ENCODE data around the gene CSNK1A1. TPM values are rescaled to one million over a fixed set of nuclear protein-coding genes. Genes with fewer than 3 reads are reported as not detected.

The CSNK1A1 gene
- total RNA-seq, 2 experiments from 2014 or later: 176 to 187 TPM

GRCh38 chr5:149504677-149505076 is 46.6 kb downstream of the CSNK1A1 start:
- DNase-seq (ENCODE audit: low spot score): no peak
- no peak overlapping the region for H2AFZ ChIP-seq (ENCODE audit: low read length)
- BruUV-seq (replicated peaks): no TSS peak
- no peak overlapping the region for H3K4me3 ChIP-seq (ENCODE audit: low read depth, low read length, poor library complexity, severe bottlenecking)
- H4K20me1 ChIP-seq (ENCODE audit: insufficient read depth, low read length): no peaks in the 10 kb centered on the region
- POLR2A ChIA-PET: interaction anchor here (0.7 to 1.1 kb wide), 2 partner anchors 12 to 14 kb away, joined by 3 to 5 read pairs; no protein-coding TSS in a partner anchor
- H3K36me3 ChIP-seq (ENCODE audit: insufficient read depth, low read length): peaks cover 92% of the 10 kb centered on the region
- H3K4me2 ChIP-seq (ENCODE audit: low read length): no peak overlapping the region
- TF ChIP-seq CTCF (conservative IDR thresholded peaks at IDR 0.05; ENCODE audit: low read length): no peak
- TF ChIP-seq EZH2phosphoT487 (IDR thresholded peaks at IDR 0.05; ENCODE audit: borderline replicate concordance, low read depth, low read length): no peak
- no peak overlapping the region for H3K27ac ChIP-seq (ENCODE audit: low read depth, low read length, poor library complexity, severe bottlenecking)
- intact Hi-C loops (cut with micrococcal nuclease; ENCODE audit: unreplicated experiment): no loop called here
- H3K9me2 ChIP-seq (ENCODE audit: insufficient read depth, low read length): no peaks in the 10 kb centered on the region
- no peaks in the 10 kb centered on the region for H3K9me3 ChIP-seq (ENCODE audit: low read length)
- CTCF ChIA-PET (ENCODE audit: unreplicated experiment): no interaction called here
- no peaks in the 10 kb centered on the region for H3K79me2 ChIP-seq (ENCODE audit: insufficient read depth, low read depth, low read length)
- H3K4me1 ChIP-seq (ENCODE audit: insufficient read depth, low read length, poor library complexity, severe bottlenecking): no peaks in the 10 kb centered on the region

GRCh38 chr5:149503006-149503405 is 48.2 kb downstream of the CSNK1A1 start:
- no peak for DNase-seq (ENCODE audit: low spot score)
- H3K4me3 ChIP-seq (ENCODE audit: low read depth, low read length, poor library complexity, severe bottlenecking): no peak overlapping the region
- no peaks in the 10 kb centered on the region for H3K79me2 ChIP-seq (ENCODE audit: insufficient read depth, low read depth, low read length)
- no peaks in the 10 kb centered on the region for H4K20me1 ChIP-seq (ENCODE audit: insufficient read depth, low read length)
- no peak overlapping the region for H3K27ac ChIP-seq (ENCODE audit: low read depth, low read length, poor library complexity, severe bottlenecking)
- H3K9me3 ChIP-seq (ENCODE audit: low read length): no peaks in the 10 kb centered on the region
- H3K36me3 ChIP-seq (ENCODE audit: insufficient read depth, low read length): peaks cover 93% of the 10 kb centered on the region
- no peak overlapping the region for H2AFZ ChIP-seq (ENCODE audit: low read length)
- TF ChIP-seq CTCF (conservative IDR thresholded peaks at IDR 0.05; ENCODE audit: low read length): no peak
- H3K4me1 ChIP-seq (ENCODE audit: insufficient read depth, low read length, poor library complexity, severe bottlenecking): no peaks in the 10 kb centered on the region
- CTCF ChIA-PET (ENCODE audit: unreplicated experiment): no interaction called here
- no TSS peak for BruUV-seq (replicated peaks)
- intact Hi-C loops (cut with micrococcal nuclease; ENCODE audit: unreplicated experiment): no loop called here
- no peaks in the 10 kb centered on the region for H3K9me2 ChIP-seq (ENCODE audit: insufficient read depth, low read length)
- POLR2A ChIA-PET: interaction anchor here (0.6 to 2.0 kb wide), 5 partner anchors 8 to 57 kb away, joined by 3 to 4 read pairs (median 3); no protein-coding TSS in a partner anchor
- H3K4me2 ChIP-seq (ENCODE audit: low read length): no peak overlapping the region

GRCh38 chr5:149500922-149501582 is 50.2 kb downstream of the CSNK1A1 start:
- TF ChIP-seq CTCF (conservative IDR thresholded peaks at IDR 0.05; ENCODE audit: low read length) (no peak), EZH2phosphoT487 (IDR thresholded peaks at IDR 0.05; ENCODE audit: borderline replicate concordance, low read depth, low read length) (no peak)
- no TSS peak for BruUV-seq (replicated peaks)
- Histone ChIP-seq H2AFZ (ENCODE audit: low read length) (no peak overlapping the region), H3K4me1 (ENCODE audit: insufficient read depth, low read length, poor library complexity, severe bottlenecking) (no peaks in the 10 kb centered on the region), H3K79me2 (ENCODE audit: insufficient read depth, low read depth, low read length) (no peaks in the 10 kb centered on the region), H4K20me1 (ENCODE audit: insufficient read depth, low read length) (no peaks in the 10 kb centered on the region), H3K4me3 (ENCODE audit: low read depth, low read length, poor library complexity, severe bottlenecking) (no peak overlapping the region), H3K36me3 (ENCODE audit: insufficient read depth, low read length) (peaks cover 92% of the 10 kb centered on the region), H3K27ac (ENCODE audit: low read depth, low read length, poor library complexity, severe bottlenecking) (no peak overlapping the region), H3K9me3 (ENCODE audit: low read length) (no peaks in the 10 kb centered on the region), H3K4me2 (ENCODE audit: low read length) (no peak overlapping the region), H3K9me2 (ENCODE audit: insufficient read depth, low read length) (no peaks in the 10 kb centered on the region)
- ChIA-PET POLR2A (interaction anchor here (1.5 to 1.6 kb wide), 2 partner anchors 14 to 26 kb away, joined by 4 to 6 read pairs; no protein-coding TSS in a partner anchor), CTCF (ENCODE audit: unreplicated experiment) (no interaction called here)
- intact Hi-C loops (cut with micrococcal nuclease; ENCODE audit: unreplicated experiment): no loop called here
- DNase-seq (ENCODE audit: low spot score): no peak
